ENCODE results near the gene GON7.
"Not testable (repeated sequence)": the region's sequence is repeated elsewhere in the genome, so short reads cannot be mapped to it uniquely, and the experiment has no call there.

Gene GON7

DNA sequence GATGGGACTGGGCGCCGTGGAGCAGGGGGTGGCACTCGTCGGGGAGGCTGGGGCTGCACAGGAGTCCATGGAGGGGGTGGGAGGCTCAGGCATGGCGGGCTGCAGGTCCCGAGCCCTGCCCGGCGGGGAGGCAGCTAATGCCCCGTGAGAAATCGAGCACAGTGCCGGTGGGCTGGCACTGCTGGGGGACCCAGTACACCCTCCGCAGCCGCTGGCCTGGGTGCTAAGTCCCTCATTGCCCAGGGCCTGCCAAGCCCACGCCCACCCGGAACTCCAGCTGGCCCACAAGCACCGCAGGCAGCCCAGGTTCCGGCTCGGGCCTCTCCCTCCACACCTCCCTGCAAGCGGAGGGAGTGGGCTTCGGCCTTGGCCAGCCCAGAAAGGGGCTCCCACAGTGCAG, 36.7 kb downstream of the GON7 start:
- not testable (repeated sequence) for H3K9ac ChIP-seq (ENCODE audit: low read length); H3K9me3 ChIP-seq (ENCODE audit: control insufficient read depth, insufficient read depth, low read depth, low read length); H3K27ac ChIP-seq (ENCODE audit: low read depth, low read length); H3K27me3 ChIP-seq (ENCODE audit: control insufficient read depth, insufficient read depth, low read length); H3K4me3 ChIP-seq (ENCODE audit: low read depth, low read length); H3K4me1 ChIP-seq (ENCODE audit: control insufficient read depth, insufficient read depth, low read length); H3K36me3 ChIP-seq (ENCODE audit: control insufficient read depth, insufficient read depth, low read length)

DNA sequence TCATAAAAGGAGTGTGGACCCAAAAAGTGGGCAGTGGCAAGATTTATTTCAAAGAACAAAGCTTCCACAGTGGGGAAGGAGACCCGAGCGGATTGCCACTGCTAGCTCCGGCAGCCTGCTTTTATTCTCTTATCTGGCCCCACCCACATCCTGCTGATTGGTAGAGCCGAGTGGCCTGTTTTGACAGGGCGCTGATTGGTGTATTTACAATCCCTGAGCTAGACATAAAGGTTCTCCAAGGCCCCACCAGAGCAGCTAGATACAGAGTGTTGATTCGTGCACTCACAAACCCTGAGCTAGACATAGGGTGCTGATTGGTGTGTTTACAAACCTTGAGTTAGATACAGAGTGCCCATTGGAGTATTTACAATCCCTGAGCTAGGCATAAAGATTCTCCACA, 37.2 kb downstream of the GON7 start:
- not testable (repeated sequence) for H3K4me1 ChIP-seq (ENCODE audit: control insufficient read depth, insufficient read depth, low read length); H3K27ac ChIP-seq (ENCODE audit: low read depth, low read length); H3K9me3 ChIP-seq (ENCODE audit: control insufficient read depth, insufficient read depth, low read depth, low read length); H3K36me3 ChIP-seq (ENCODE audit: control insufficient read depth, insufficient read depth, low read length); H3K27me3 ChIP-seq (ENCODE audit: control insufficient read depth, insufficient read depth, low read length); H3K9ac ChIP-seq (ENCODE audit: low read length); H3K4me3 ChIP-seq (ENCODE audit: low read depth, low read length)

GRCh38 chr14:93168610-93169009, 38.3 kb downstream of the GON7 start:
- H3K36me3 ChIP-seq (ENCODE audit: control insufficient read depth, insufficient read depth, low read length); H3K27ac ChIP-seq (ENCODE audit: low read depth, low read length); H3K9me3 ChIP-seq (ENCODE audit: control insufficient read depth, insufficient read depth, low read depth, low read length); H3K9ac ChIP-seq (ENCODE audit: low read length); H3K4me3 ChIP-seq (ENCODE audit: low read depth, low read length); H3K27me3 ChIP-seq (ENCODE audit: control insufficient read depth, insufficient read depth, low read length); H3K4me1 ChIP-seq (ENCODE audit: control insufficient read depth, insufficient read depth, low read length): not testable (repeated sequence)

GRCh38 chr14:93165271-93166265, 41.3 kb downstream of the GON7 start:
- not testable (repeated sequence) for H3K27ac ChIP-seq (ENCODE audit: low read depth, low read length); H3K4me3 ChIP-seq (ENCODE audit: low read depth, low read length); H3K36me3 ChIP-seq (ENCODE audit: control insufficient read depth, insufficient read depth, low read length); H3K4me1 ChIP-seq (ENCODE audit: control insufficient read depth, insufficient read depth, low read length); H3K27me3 ChIP-seq (ENCODE audit: control insufficient read depth, insufficient read depth, low read length); H3K9me3 ChIP-seq (ENCODE audit: control insufficient read depth, insufficient read depth, low read depth, low read length); H3K9ac ChIP-seq (ENCODE audit: low read length)

DNA sequence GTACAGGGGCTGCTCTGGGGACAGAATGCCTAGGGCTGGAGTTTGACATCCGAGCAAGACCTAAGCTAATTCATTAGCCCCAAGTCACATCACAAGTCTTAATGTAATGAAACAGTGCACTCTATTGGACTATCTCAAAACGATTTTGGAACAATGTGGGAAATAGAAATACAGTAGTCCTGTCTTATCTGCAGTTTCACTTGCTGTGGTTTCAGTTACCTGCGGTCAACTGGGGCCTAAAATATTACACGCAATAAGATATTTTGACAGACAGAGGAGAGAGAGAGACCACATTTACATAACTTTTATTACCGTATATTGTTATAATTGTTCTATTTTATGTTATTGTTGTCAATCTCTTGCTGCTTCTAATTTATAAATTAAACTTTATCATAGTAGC, 43.3 kb downstream of the GON7 start:
- no peak overlapping the region for H3K27ac ChIP-seq (ENCODE audit: low read depth, low read length)

GRCh38 chr14:93161411-93161940, 45.4 kb downstream of the GON7 start:
- no peaks in the 10 kb centered on the region for H3K27me3 ChIP-seq (ENCODE audit: control insufficient read depth, insufficient read depth, low read length)
- H3K4me1 ChIP-seq (ENCODE audit: control insufficient read depth, insufficient read depth, low read length): peaks cover 5% of the 10 kb centered on the region
- H3K4me3 ChIP-seq (ENCODE audit: low read depth, low read length): no peak overlapping the region
- H3K9me3 ChIP-seq (ENCODE audit: control insufficient read depth, insufficient read depth, low read depth, low read length): no peaks in the 10 kb centered on the region
- H3K9ac ChIP-seq (ENCODE audit: low read length): no peak overlapping the region
- no peaks in the 10 kb centered on the region for H3K36me3 ChIP-seq (ENCODE audit: control insufficient read depth, insufficient read depth, low read length)
- H3K27ac ChIP-seq (ENCODE audit: low read depth, low read length): no peak overlapping the region

More for the DNA sequence above, 43.3 kb downstream of the GON7 start:
- H3K9ac ChIP-seq (ENCODE audit: low read length): no peak overlapping the region
- H3K4me3 ChIP-seq (ENCODE audit: low read depth, low read length): no peak overlapping the region
- H3K9me3 ChIP-seq (ENCODE audit: control insufficient read depth, insufficient read depth, low read depth, low read length): no peaks in the 10 kb centered on the region
- peaks cover 5% of the 10 kb centered on the region for H3K4me1 ChIP-seq (ENCODE audit: control insufficient read depth, insufficient read depth, low read length)
- H3K27me3 ChIP-seq (ENCODE audit: control insufficient read depth, insufficient read depth, low read length): no peaks in the 10 kb centered on the region
- no peaks in the 10 kb centered on the region for H3K36me3 ChIP-seq (ENCODE audit: control insufficient read depth, insufficient read depth, low read length)

DNA sequence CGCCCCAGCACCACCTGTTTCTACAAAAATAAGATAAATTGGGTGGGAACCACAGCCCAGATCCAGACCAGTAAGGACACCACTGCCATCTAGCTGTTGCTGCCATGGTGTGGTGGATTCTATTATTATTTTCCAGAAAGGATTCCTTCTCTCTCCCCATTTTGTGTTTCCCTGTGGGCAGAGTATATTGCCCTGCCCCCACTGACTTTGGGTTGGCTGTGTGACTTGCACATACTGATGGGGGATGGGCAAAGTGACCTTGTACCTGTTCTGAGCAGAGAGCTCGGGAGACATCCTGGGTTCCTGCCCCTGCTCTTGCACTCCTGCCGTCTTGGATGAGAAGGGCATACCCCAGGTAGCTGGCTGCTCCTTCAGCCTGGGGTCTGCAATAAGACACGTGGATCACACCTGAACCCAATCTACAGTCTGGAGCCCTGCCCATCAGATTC, 46.5 kb downstream of the GON7 start:
- Histone ChIP-seq H3K9ac (ENCODE audit: low read length) (no peak overlapping the region), H3K27me3 (ENCODE audit: control insufficient read depth, insufficient read depth, low read length) (no peaks in the 10 kb centered on the region), H3K27ac (ENCODE audit: low read depth, low read length) (no peak overlapping the region), H3K36me3 (ENCODE audit: control insufficient read depth, insufficient read depth, low read length) (no peaks in the 10 kb centered on the region), H3K4me1 (ENCODE audit: control insufficient read depth, insufficient read depth, low read length) (peaks cover 5% of the 10 kb centered on the region), H3K9me3 (ENCODE audit: control insufficient read depth, insufficient read depth, low read depth, low read length) (no peaks in the 10 kb centered on the region), H3K4me3 (ENCODE audit: low read depth, low read length) (no peak overlapping the region)

DNA sequence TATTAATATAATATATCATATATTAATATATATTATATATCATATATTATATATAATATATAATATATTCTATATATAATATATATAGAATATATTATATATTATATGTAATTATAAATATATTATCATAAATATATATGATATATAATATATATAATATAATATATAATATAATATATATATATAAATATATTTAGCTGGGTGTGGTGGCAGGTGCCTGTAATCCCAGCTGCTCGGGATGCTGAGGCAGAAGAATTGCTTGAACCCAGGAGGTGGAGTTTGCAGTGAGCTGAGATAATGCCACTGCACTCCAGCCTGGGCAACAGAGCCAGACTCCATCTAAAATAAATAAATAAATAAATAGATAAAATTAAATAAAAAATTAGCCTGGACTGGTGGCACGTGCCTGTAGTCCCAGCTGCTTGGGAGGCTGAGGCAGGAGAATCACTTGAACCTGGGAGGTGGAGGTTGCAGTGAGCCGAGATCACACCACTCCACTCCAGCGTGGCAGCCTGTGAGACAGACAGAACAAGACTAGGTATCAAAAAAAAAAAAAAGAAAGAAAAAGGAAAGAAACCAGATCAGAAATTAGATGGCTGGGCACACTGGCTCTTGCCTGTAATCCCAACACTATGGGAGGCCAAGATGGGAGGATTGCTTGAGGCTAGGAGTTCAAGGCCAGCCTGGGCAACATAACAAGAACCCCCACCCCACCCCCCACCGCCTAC, 47.1 kb downstream of the GON7 start:
- not testable (repeated sequence) for H3K4me3 ChIP-seq (ENCODE audit: low read depth, low read length); H3K9ac ChIP-seq (ENCODE audit: low read length); H3K27ac ChIP-seq (ENCODE audit: low read depth, low read length); H3K36me3 ChIP-seq (ENCODE audit: control insufficient read depth, insufficient read depth, low read length); H3K9me3 ChIP-seq (ENCODE audit: control insufficient read depth, insufficient read depth, low read depth, low read length); H3K27me3 ChIP-seq (ENCODE audit: control insufficient read depth, insufficient read depth, low read length); H3K4me1 ChIP-seq (ENCODE audit: control insufficient read depth, insufficient read depth, low read length)

GRCh38 chr14:93158349-93158748, 48.5 kb downstream of the GON7 start:
- not testable (repeated sequence) for H3K27ac ChIP-seq (ENCODE audit: low read depth, low read length); H3K4me1 ChIP-seq (ENCODE audit: control insufficient read depth, insufficient read depth, low read length); H3K9ac ChIP-seq (ENCODE audit: low read length); H3K4me3 ChIP-seq (ENCODE audit: low read depth, low read length); H3K9me3 ChIP-seq (ENCODE audit: control insufficient read depth, insufficient read depth, low read depth, low read length); H3K36me3 ChIP-seq (ENCODE audit: control insufficient read depth, insufficient read depth, low read length); H3K27me3 ChIP-seq (ENCODE audit: control insufficient read depth, insufficient read depth, low read length)

DNA sequence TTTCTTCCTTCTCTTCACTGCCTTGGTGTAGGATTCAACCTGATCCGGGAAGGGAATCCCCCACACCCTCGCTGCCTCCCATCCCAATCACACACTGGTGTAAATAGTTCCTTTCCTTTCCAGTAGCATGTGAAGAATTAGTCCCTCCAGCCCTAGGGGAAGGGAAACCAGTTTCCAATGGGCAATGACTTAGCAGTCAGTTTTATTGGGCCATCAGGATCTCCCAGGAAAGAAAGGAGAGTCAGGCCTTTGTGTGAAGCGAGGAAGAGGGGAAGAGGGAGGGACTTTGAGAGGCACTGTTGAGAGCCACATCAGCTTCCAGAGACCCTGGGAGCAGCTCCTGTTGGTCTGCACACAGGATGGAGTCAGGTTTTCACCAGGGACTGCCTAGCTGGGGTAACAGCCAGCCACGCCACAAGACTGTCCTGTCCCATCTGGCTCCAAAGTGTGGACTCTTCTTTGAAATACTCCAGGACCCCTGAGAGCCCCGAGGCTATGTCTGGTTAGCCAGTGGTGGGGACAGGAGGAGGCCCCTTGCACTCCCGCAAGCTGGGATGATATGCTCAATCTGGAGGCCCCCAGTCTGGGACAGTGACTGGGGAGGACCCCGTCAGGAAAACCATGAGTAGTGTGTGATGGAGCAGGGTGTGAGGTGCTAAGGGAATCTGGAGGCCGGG, 50.0 kb downstream of the GON7 start:
- Histone ChIP-seq H3K4me1 (ENCODE audit: control insufficient read depth, insufficient read depth, low read length) (peaks cover 5% of the 10 kb centered on the region), H3K27me3 (ENCODE audit: control insufficient read depth, insufficient read depth, low read length) (no peaks in the 10 kb centered on the region), H3K4me3 (ENCODE audit: low read depth, low read length) (no peak overlapping the region), H3K9me3 (ENCODE audit: control insufficient read depth, insufficient read depth, low read depth, low read length) (no peaks in the 10 kb centered on the region), H3K36me3 (ENCODE audit: control insufficient read depth, insufficient read depth, low read length) (no peaks in the 10 kb centered on the region), H3K27ac (ENCODE audit: low read depth, low read length) (no peak overlapping the region), H3K9ac (ENCODE audit: low read length) (no peak overlapping the region)

DNA sequence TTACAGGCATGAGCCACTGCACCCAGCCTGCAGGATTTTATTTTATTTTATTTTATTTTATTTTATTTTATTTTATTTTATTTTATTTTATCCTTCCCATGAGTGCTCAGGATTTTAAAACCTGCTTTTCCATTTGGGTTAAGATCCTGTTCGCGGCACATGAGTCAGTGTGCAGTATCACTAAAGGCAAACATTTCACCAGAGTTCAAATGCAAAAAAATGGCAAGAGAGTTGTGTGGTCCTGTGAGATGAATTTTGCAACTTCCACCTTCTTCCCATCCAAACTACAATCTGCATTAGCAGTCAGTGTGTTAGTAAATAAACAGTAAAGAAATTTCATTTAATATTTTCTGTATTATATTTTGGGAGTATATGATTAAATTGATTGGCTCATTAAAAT, 51.2 kb downstream of the GON7 start:
- H3K4me1 ChIP-seq (ENCODE audit: control insufficient read depth, insufficient read depth, low read length): peaks cover 5% of the 10 kb centered on the region
- H3K9ac ChIP-seq (ENCODE audit: low read length): no peak overlapping the region
- H3K27ac ChIP-seq (ENCODE audit: low read depth, low read length): no peak overlapping the region
- no peak overlapping the region for H3K4me3 ChIP-seq (ENCODE audit: low read depth, low read length)
- no peaks in the 10 kb centered on the region for H3K27me3 ChIP-seq (ENCODE audit: control insufficient read depth, insufficient read depth, low read length)
- no peaks in the 10 kb centered on the region for H3K36me3 ChIP-seq (ENCODE audit: control insufficient read depth, insufficient read depth, low read length)
- H3K9me3 ChIP-seq (ENCODE audit: control insufficient read depth, insufficient read depth, low read depth, low read length): no peaks in the 10 kb centered on the region
